ENCODE results near the gene ANKRD11. TPM values are rescaled to one million over a fixed set of nuclear protein-coding genes. Genes with fewer than 3 reads are reported as not detected.

Gene ANKRD11
- total and polyA plus RNA-seq, 7 donors = 30.6 to 161 (median 42.8) TPM

- H3K4me1 ChIP-seq = peaks cover 0 to 79% (median 60%) of the 10 kb centered on the region in 4 donors
- intact Hi-C loops (cut with DNase I) = no loop called here
Measured at GRCh38 chr16:89318430-89318758, 172.0 kb downstream of the ANKRD11 start.

GRCh38 chr16:89317729-89318429 is 172.5 kb downstream of the ANKRD11 start:
- H3K4me1 ChIP-seq = peaks cover 0 to 75% (median 55%) of the 10 kb centered on the region in 4 donors
- DNase-seq = no peak
- no peaks in the 10 kb centered on the region for H3K9me3 ChIP-seq
- peaks cover 0 to 4% (median 0%) of the 10 kb centered on the region in 4 donors for H3K36me3 ChIP-seq
- TF ChIP-seq POLR2A (IDR thresholded peaks at IDR 0.05) (no peak), EP300 (IDR thresholded peaks at IDR 0.05) (no peak), POLR2AphosphoS5 (IDR thresholded peaks at IDR 0.05) (no peak)
- TF ChIP-seq, protein P1, sequence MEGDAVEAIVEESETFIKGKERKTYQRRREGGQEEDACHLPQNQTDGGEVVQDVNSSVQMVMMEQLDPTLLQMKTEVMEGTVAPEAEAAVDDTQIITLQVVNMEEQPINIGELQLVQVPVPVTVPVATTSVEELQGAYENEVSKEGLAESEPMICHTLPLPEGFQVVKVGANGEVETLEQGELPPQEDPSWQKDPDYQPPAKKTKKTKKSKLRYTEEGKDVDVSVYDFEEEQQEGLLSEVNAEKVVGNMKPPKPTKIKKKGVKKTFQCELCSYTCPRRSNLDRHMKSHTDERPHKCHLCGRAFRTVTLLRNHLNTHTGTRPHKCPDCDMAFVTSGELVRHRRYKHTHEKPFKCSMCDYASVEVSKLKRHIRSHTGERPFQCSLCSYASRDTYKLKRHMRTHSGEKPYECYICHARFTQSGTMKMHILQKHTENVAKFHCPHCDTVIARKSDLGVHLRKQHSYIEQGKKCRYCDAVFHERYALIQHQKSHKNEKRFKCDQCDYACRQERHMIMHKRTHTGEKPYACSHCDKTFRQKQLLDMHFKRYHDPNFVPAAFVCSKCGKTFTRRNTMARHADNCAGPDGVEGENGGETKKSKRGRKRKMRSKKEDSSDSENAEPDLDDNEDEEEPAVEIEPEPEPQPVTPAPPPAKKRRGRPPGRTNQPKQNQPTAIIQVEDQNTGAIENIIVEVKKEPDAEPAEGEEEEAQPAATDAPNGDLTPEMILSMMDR (IDR thresholded peaks at IDR 0.05) = no peak
- intact Hi-C loops (cut with DNase I) = no loop called here
- H3K4me3 ChIP-seq = no peak overlapping the region
- H3K27me3 ChIP-seq = no peaks in the 10 kb centered on the region
- WGBS, 2 donors = 71 to 72% methylated on average over 23 of the region's 23 CpGs
- H3K27ac ChIP-seq = no peak overlapping the region

More at GRCh38 chr16:89318430-89318758, 172.0 kb downstream of the ANKRD11 start:
- Histone ChIP-seq H3K9me3 (no peaks in the 10 kb centered on the region), H3K27me3 (no peaks in the 10 kb centered on the region), H3K27ac (no peak overlapping the region), H3K36me3 (no peaks in the 10 kb centered on the region), H3K4me3 (no peak overlapping the region)
- TF ChIP-seq POLR2A (IDR thresholded peaks at IDR 0.05) = no peak
- TF ChIP-seq, protein P1 (IDR thresholded peaks at IDR 0.05) = no peak
- TF ChIP-seq EP300 (IDR thresholded peaks at IDR 0.05) = no peak
- TF ChIP-seq POLR2AphosphoS5 (IDR thresholded peaks at IDR 0.05) = no peak
- WGBS, 2 donors = 92 to 95% methylated on average over 11 of the region's 11 CpGs
- DNase-seq = no peak

GRCh38 chr16:89317101-89317671 is 173.2 kb downstream of the ANKRD11 start:
- H3K4me1 ChIP-seq = peaks cover 0 to 68% (median 48%) of the 10 kb centered on the region in 4 donors
- no peaks in the 10 kb centered on the region for H3K27me3 ChIP-seq
- TF ChIP-seq EP300 (IDR thresholded peaks at IDR 0.05) (no peak), POLR2A (IDR thresholded peaks at IDR 0.05) (no peak), POLR2AphosphoS5 (IDR thresholded peaks at IDR 0.05) (no peak)
- TF ChIP-seq, protein P1 (IDR thresholded peaks at IDR 0.05) = no peak
- intact Hi-C loops (cut with DNase I) = no loop called here
- peaks cover 0 to 11% (median 2%) of the 10 kb centered on the region in 4 donors for H3K36me3 ChIP-seq
- no peak for DNase-seq
- H3K27ac ChIP-seq = no peak overlapping the region
- no peaks in the 10 kb centered on the region for H3K9me3 ChIP-seq
- no peak overlapping the region for H3K4me3 ChIP-seq
- 46 to 79% methylated on average over 12 of the region's 12 CpGs for WGBS, 2 donors

DNA sequence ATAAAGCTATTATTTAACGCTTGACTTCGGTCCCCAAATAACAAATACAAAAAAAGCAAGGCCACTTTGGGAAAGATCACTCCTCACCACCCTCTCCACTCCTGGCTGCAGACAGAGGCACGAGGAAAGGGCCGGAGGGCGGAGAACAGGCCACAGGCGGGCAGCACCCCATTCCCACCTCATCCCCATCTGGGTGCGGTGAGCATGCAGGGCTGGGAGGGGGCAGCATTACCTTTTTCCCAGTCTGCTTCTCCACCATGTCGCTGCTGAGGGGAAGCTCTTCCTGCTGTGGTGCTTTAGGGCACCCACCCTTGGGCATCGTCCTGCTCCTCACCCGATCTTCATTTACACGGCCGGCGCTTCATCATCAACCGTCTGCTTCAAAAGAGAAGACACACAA is 173.7 kb downstream of the ANKRD11 start:
- Histone ChIP-seq H3K4me1 (peaks cover 0 to 63% (median 43%) of the 10 kb centered on the region in 4 donors), H3K36me3 (peaks cover 0 to 16% (median 5%) of the 10 kb centered on the region in 4 donors), H3K9me3 (no peaks in the 10 kb centered on the region), H3K4me3 (no peak overlapping the region), H3K27ac (peak overlapping the region in 2 of 4 donors; percentile 9 to 10), H3K27me3 (no peaks in the 10 kb centered on the region)
- 78 to 86% methylated on average over 14 of the region's 14 CpGs for WGBS, 2 donors
- TF ChIP-seq EP300 (IDR thresholded peaks at IDR 0.05) (no peak), POLR2AphosphoS5 (IDR thresholded peaks at IDR 0.05) (no peak), POLR2A (IDR thresholded peaks at IDR 0.05) (no peak)
- TF ChIP-seq, protein P1 (IDR thresholded peaks at IDR 0.05) = no peak
- no peak for DNase-seq
- intact Hi-C loops (cut with DNase I) = no loop called here
